BLaER1 treated with 17β-estradiol and CSF1 and Interleukin-3, amounts not matched to agents 10 nM and 100 nM (cell line): ENCODE measurements around the gene MECR.
A peak's percentile ranks its signal among the peaks of the same experiment; 100 is the strongest.

Source experiments
- H3K27ac ChIP-seq, 11 experiments: shearing (Covaris generic); formaldehyde crosslinking; 2 replicates each; pipeline ENCODE4 v1.8.1; 2022
- H3K27me3 ChIP-seq, 11 experiments: shearing (Covaris generic); formaldehyde crosslinking; 2 replicates each; pipeline ENCODE4 v1.8.1; 2022
- H3K36me3 ChIP-seq, 11 experiments: shearing (Covaris generic); formaldehyde crosslinking; 2 replicates each; pipeline ENCODE4 v1.8.1; 2022
- H3K4me1 ChIP-seq, 10 experiments: shearing (Covaris generic); formaldehyde crosslinking; 2 replicates each; pipeline ENCODE4 v1.8.1; 2022
- H3K4me2 ChIP-seq, 11 experiments: shearing (Covaris generic); formaldehyde crosslinking; 2 replicates each; pipeline ENCODE4 v1.8.1; 2022
- H3K4me3 ChIP-seq, 10 experiments: shearing (Covaris generic); formaldehyde crosslinking; 2 replicates each; pipeline ENCODE4 v1.8.1; 2022
- H3K9ac ChIP-seq, 11 experiments: shearing (Covaris generic); formaldehyde crosslinking; 2 replicates each; pipeline ENCODE4 v1.8.1; 2022
- H3K9me3 ChIP-seq, 11 experiments: shearing (Covaris generic); formaldehyde crosslinking; replicated peaks in 1 of 11; 2 replicates each; pipeline ENCODE4 v1.8.1; 2022
- H4K20me1 ChIP-seq, 11 experiments: shearing (Covaris generic); formaldehyde crosslinking; 2 replicates each; pipeline ENCODE4 v1.8.1; 2022
- Cebpa-rat ChIP-seq, 11 experiments: shearing (Covaris generic); IDR thresholded peaks; 2 replicates each; pipeline ENCODE4 v1.8.1; 2022

MECR gene

GRCh38 chr1:29249951-29250581 is 19.3 kb upstream of the MECR start:
- H4K20me1 ChIP-seq, result peaks cover 0 to 12% (median 0%) of the 10 kb centered on the region in 11 experiments; a peak in 5 of 22 replicates
- no peaks in the 10 kb centered on the region for H3K36me3 ChIP-seq
- no peak overlapping the region for H3K9ac ChIP-seq
- no peaks in the 10 kb centered on the region for H3K9me3 ChIP-seq
- H3K4me2 ChIP-seq, result no peak overlapping the region
- H3K27me3 ChIP-seq, result no peaks in the 10 kb centered on the region
- H3K27ac ChIP-seq, result no peak overlapping the region
- H3K4me3 ChIP-seq, result no peak overlapping the region
- TF ChIP-seq Cebpa-rat (IDR thresholded peaks at IDR 0.05), result no peak
- H3K4me1 ChIP-seq, result peaks cover 0 to 8% (median 0%) of the 10 kb centered on the region in 10 experiments; a peak in 2 of 20 replicates

GRCh38 chr1:29249170-29249691 is 18.5 kb upstream of the MECR start:
- Histone ChIP-seq H3K27me3 (no peaks in the 10 kb centered on the region), H3K27ac (no peak overlapping the region), H3K4me3 (no peak overlapping the region), H4K20me1 (peaks cover 0 to 13% (median 0%) of the 10 kb centered on the region in 11 experiments; a peak in 4 of 22 replicates), H3K4me1 (peaks cover 0 to 9% (median 3%) of the 10 kb centered on the region in 10 experiments; a peak in 14 of 20 replicates), H3K9me3 (no peaks in the 10 kb centered on the region), H3K9ac (no peak overlapping the region), H3K4me2 (peak overlapping the region in 2 of 11 experiments; percentile 33 to 38; a peak in 4 of 22 replicates), H3K36me3 (no peaks in the 10 kb centered on the region)
- no peak for TF ChIP-seq Cebpa-rat (IDR thresholded peaks at IDR 0.05)

GRCh38 chr1:29248409-29248808 is 17.7 kb upstream of the MECR start:
- peaks cover 0 to 18% (median 11%) of the 10 kb centered on the region in 10 experiments; a peak in 16 of 20 replicates for H3K4me1 ChIP-seq
- TF ChIP-seq Cebpa-rat (IDR thresholded peaks at IDR 0.05), result no peak
- H3K4me3 ChIP-seq, result no peak overlapping the region
- H3K9me3 ChIP-seq, result no peaks in the 10 kb centered on the region
- no peak overlapping the region for H3K9ac ChIP-seq
- H3K4me2 ChIP-seq, result no peak overlapping the region
- H4K20me1 ChIP-seq, result peaks cover 0 to 21% (median 3%) of the 10 kb centered on the region in 11 experiments; a peak in 6 of 22 replicates
- H3K36me3 ChIP-seq, result no peaks in the 10 kb centered on the region
- 0 out of 22 replicates have a peak, but pooled peaks cover 0 to 4% (median 0%) of the 10 kb centered on the region in 11 experiments for H3K27me3 ChIP-seq
- H3K27ac ChIP-seq, result no peak overlapping the region

GRCh38 chr1:29247571-29248273 is 17.0 kb upstream of the MECR start:
- no peak overlapping the region for H3K4me3 ChIP-seq
- no peak overlapping the region for H3K27ac ChIP-seq
- no peak for TF ChIP-seq Cebpa-rat (IDR thresholded peaks at IDR 0.05)
- peaks cover 0 to 22% (median 3%) of the 10 kb centered on the region in 11 experiments; a peak in 6 of 22 replicates for H4K20me1 ChIP-seq
- peaks cover 0 to 24% (median 17%) of the 10 kb centered on the region in 10 experiments; a peak in 16 of 20 replicates for H3K4me1 ChIP-seq
- no peak overlapping the region for H3K4me2 ChIP-seq
- no peaks in the 10 kb centered on the region for H3K36me3 ChIP-seq
- no peaks in the 10 kb centered on the region for H3K9me3 ChIP-seq
- no peak overlapping the region for H3K9ac ChIP-seq
- H3K27me3 ChIP-seq, result 0 out of 22 replicates have a peak, but pooled peaks cover 0 to 4% (median 0%) of the 10 kb centered on the region in 11 experiments

GRCh38 chr1:29247044-29247443 is 16.3 kb upstream of the MECR start:
- H4K20me1 ChIP-seq, result peaks cover 0 to 22% (median 3%) of the 10 kb centered on the region in 11 experiments; a peak in 5 of 22 replicates
- no peaks in the 10 kb centered on the region for H3K36me3 ChIP-seq
- no peak overlapping the region for H3K4me2 ChIP-seq
- no peak overlapping the region for H3K4me3 ChIP-seq
- TF ChIP-seq Cebpa-rat (IDR thresholded peaks at IDR 0.05), result no peak
- peaks cover 0 to 24% (median 18%) of the 10 kb centered on the region in 10 experiments; a peak in 16 of 20 replicates for H3K4me1 ChIP-seq
- 0 out of 22 replicates have a peak, but pooled peaks cover 0 to 4% (median 0%) of the 10 kb centered on the region in 11 experiments for H3K27me3 ChIP-seq
- H3K9ac ChIP-seq, result no peak overlapping the region
- no peaks in the 10 kb centered on the region for H3K9me3 ChIP-seq
- no peak overlapping the region for H3K27ac ChIP-seq

- Histone ChIP-seq H3K27me3 (0 out of 22 replicates have a peak, but pooled peaks cover 0 to 4% (median 0%) of the 10 kb centered on the region in 11 experiments), H4K20me1 (peaks cover 0 to 22% (median 3%) of the 10 kb centered on the region in 11 experiments; a peak in 5 of 22 replicates), H3K4me3 (no peak overlapping the region), H3K27ac (no peak overlapping the region), H3K4me2 (no peak overlapping the region), H3K36me3 (no peaks in the 10 kb centered on the region), H3K9me3 (no peaks in the 10 kb centered on the region), H3K4me1 (peaks cover 0 to 24% (median 18%) of the 10 kb centered on the region in 10 experiments; a peak in 16 of 20 replicates), H3K9ac (no peak overlapping the region)
- TF ChIP-seq Cebpa-rat (IDR thresholded peaks at IDR 0.05), result 0 out of 22 replicates have a peak, but pooled peaks of 1 of the 11 experiments have one; percentile 13
These were observed 15.1 kb upstream of the MECR start for GRCh38 chr1:29245876-29246275.

- H3K27me3 ChIP-seq, result peaks cover under 1 to 7% (median 3%) of the 10 kb centered on the region in 11 experiments; a peak in 18 of 22 replicates
- H3K36me3 ChIP-seq, result no peaks in the 10 kb centered on the region
- H4K20me1 ChIP-seq, result peaks cover 0 to 22% (median 3%) of the 10 kb centered on the region in 11 experiments; a peak in 5 of 22 replicates
- TF ChIP-seq Cebpa-rat (IDR thresholded peaks at IDR 0.05), result no peak
- peaks cover 0 to 24% (median 18%) of the 10 kb centered on the region in 10 experiments; a peak in 16 of 20 replicates for H3K4me1 ChIP-seq
- no peak overlapping the region for H3K4me3 ChIP-seq
- H3K27ac ChIP-seq, result no peak overlapping the region
- no peak overlapping the region for H3K4me2 ChIP-seq
- H3K9me3 ChIP-seq, result no peaks in the 10 kb centered on the region
- H3K9ac ChIP-seq, result no peak overlapping the region
These were observed 14.5 kb upstream of the MECR start for GRCh38 chr1:29245261-29245660.

GRCh38 chr1:29243871-29244200 is 13.1 kb upstream of the MECR start:
- no peak overlapping the region for H3K4me3 ChIP-seq
- TF ChIP-seq Cebpa-rat (IDR thresholded peaks at IDR 0.05), result no peak
- H3K9ac ChIP-seq, result peak overlapping the region in 1 of 11 experiments; percentile 21; a peak in 1 of 22 replicates
- H3K4me2 ChIP-seq, result peak overlapping the region in 10 of 11 experiments; percentile 11 to 86 (median 70); a peak in 18 of 22 replicates
- H3K27ac ChIP-seq, result no peak overlapping the region
- H3K27me3 ChIP-seq, result peaks cover 15 to 22% (median 17%) of the 10 kb centered on the region in 11 experiments
- H3K9me3 ChIP-seq, result no peaks in the 10 kb centered on the region
- H3K36me3 ChIP-seq, result no peaks in the 10 kb centered on the region
- H3K4me1 ChIP-seq, result peaks cover 0 to 21% (median 16%) of the 10 kb centered on the region in 10 experiments; a peak in 16 of 20 replicates
- peaks cover 0 to 35% (median 9%) of the 10 kb centered on the region in 11 experiments; a peak in 10 of 22 replicates for H4K20me1 ChIP-seq
